MM.1S (cell line): ENCODE measurements around the gene HIBCH.

ENCODE experiments used
- CTCF ChIP-seq: fragments of 300-600 bp; sonication (generic); IDR thresholded peaks from 2 replicates; pipeline ENCODE4 v1.5.1; 2016; ENCODE audit warnings: antibody characterized with exemption, low read length, mixed read lengths
- EZH2 ChIP-seq: fragments of 300-600 bp; sonication (generic); optimal IDR thresholded peaks from 2 replicates; pipeline ENCODE3; 2017; ENCODE audit warnings: low read depth, mild to moderate bottlenecking, antibody characterized with exemption, low read length, mixed read lengths
- EZH2phosphoT487 ChIP-seq: fragments of 300-600 bp; sonication (generic); IDR thresholded peaks from 2 replicates; pipeline ENCODE4 v1.6.1; 2018; ENCODE audit warnings: antibody characterized with exemption, low read length

DNA sequence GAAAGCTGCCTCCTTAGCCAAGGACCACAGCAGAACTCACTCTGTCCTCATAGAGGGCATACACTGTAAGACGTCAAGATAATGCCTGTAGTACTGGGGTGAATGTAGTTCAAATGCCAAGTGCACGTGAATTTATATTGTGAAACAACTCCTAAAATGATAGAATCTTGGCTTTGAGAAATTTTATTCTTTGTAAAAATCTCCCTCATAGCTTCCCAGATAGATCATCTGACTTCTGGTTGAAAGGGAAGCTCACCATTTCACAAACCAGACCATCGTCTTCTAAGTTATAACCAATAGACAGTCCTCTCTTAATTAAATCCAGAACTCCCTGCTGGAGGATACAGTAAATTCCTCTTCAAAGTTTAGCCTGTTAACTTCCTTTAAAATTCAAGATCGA, 146.2 kb downstream of the HIBCH start:
- no peak for TF ChIP-seq CTCF
- no peak for TF ChIP-seq EZH2phosphoT487
- no peak for TF ChIP-seq EZH2
